Breast epithelium (tissue), 4 donors: ENCODE data around the gene TPST2. TPM values are rescaled to one million over a fixed set of nuclear protein-coding genes. Genes with fewer than 3 reads are reported as not detected.

ENCODE experiments used
- DNase-seq, 2 donors: peaks; one replicate each; pipeline ENCODE4 v3.0.0-alpha.2; 2019; ENCODE audit warnings: low spot score in 2 of 2
- H3K27ac ChIP-seq, 2 donors: fragments of 200-600 bp; sonication (generic) in 1 of 2; one replicate each; pipeline ENCODE4 v1.5.1; 2016 to 2019; ENCODE audit warnings: mild to moderate bottlenecking in 1 of 2
- H3K27me3 ChIP-seq, 2 donors: fragments of 200-600 bp; sonication (generic) in 1 of 2; one replicate each; pipeline versions ENCODE4 v1.5.1 to v1.6.0; 2017 to 2019; ENCODE audit warnings: control low read depth in 1 of 2, mild to moderate bottlenecking in 1 of 2
- H3K36me3 ChIP-seq: fragments of 200-600 bp; one replicate; pipeline ENCODE4 v1.5.1; 2019
- H3K4me1 ChIP-seq, 2 donors: fragments of 200-600 bp; sonication (generic); one replicate each; pipeline ENCODE4 v1.5.1; 2016 to 2019; ENCODE audit warnings: control low read depth in 1 of 2
- H3K4me3 ChIP-seq, 3 donors: fragments of 200-600 bp; sonication (generic); 1 replicate in 2 of 3; 2 replicates in 1 of 3; pipeline ENCODE4 v1.5.1; 2016 to 2019; ENCODE audit warnings: mild to moderate bottlenecking in 3 of 3, moderate library complexity in 2 of 3
- H3K9me3 ChIP-seq, 2 donors: fragments of 200-600 bp; sonication (generic) in 1 of 2; one replicate each; pipeline ENCODE4 v1.5.1; 2016 to 2019; ENCODE audit warnings: control low read depth in 1 of 2
- POLR2A ChIP-seq: fragments of 450-650 bp; IDR thresholded peaks from one replicate; pipeline ENCODE4 v1.6.1; 2016; ENCODE audit warnings: antibody characterized with exemption, mild to moderate bottlenecking, moderate library complexity
- POLR2AphosphoS5 ChIP-seq, 3 donors: sonication (generic); formaldehyde crosslinking; IDR thresholded peaks; one replicate each; pipeline ENCODE4 v1.6.1; 2017; ENCODE audit warnings: antibody characterized with exemption in 3 of 3
- intact Hi-C: fragments of 100-400 bp; cut with DNase I; formaldehyde crosslinking; loops from one replicate; pipeline ENCODE4 v1.15.1; 2023; ENCODE audit warnings: low total_unique reads
- total RNA-seq, 3 donors: library from RNA; depleted of rRNA; stranded (reverse); fragments of >200 nt; gene quantifications; one replicate each; pipeline ENCODE4 v1.1.0, GENCODE V29; 2016
- TF ChIP-seq, protein P1 (sequence below), 3 donors: fragments of 450-650 bp; IDR thresholded peaks; one replicate each; pipeline ENCODE4 v1.5.1; 2016 to 2017; ENCODE audit warnings: antibody characterized with exemption in 3 of 3, mild to moderate bottlenecking in 3 of 3, moderate library complexity in 3 of 3

TPST2 gene
- total RNA-seq, 3 donors from 2014 or later = 36.6 to 81.9 (median 59.8) TPM

GRCh38 chr22:26567610-26568009 is 22.3 kb downstream of the TPST2 start:
- H3K27me3 ChIP-seq = no peaks in the 10 kb centered on the region
- no peak for DNase-seq
- no peaks in the 10 kb centered on the region for H3K4me1 ChIP-seq
- TF ChIP-seq POLR2AphosphoS5 (IDR thresholded peaks at IDR 0.05) (no peak), POLR2A (no peak)
- TF ChIP-seq, protein P1, sequence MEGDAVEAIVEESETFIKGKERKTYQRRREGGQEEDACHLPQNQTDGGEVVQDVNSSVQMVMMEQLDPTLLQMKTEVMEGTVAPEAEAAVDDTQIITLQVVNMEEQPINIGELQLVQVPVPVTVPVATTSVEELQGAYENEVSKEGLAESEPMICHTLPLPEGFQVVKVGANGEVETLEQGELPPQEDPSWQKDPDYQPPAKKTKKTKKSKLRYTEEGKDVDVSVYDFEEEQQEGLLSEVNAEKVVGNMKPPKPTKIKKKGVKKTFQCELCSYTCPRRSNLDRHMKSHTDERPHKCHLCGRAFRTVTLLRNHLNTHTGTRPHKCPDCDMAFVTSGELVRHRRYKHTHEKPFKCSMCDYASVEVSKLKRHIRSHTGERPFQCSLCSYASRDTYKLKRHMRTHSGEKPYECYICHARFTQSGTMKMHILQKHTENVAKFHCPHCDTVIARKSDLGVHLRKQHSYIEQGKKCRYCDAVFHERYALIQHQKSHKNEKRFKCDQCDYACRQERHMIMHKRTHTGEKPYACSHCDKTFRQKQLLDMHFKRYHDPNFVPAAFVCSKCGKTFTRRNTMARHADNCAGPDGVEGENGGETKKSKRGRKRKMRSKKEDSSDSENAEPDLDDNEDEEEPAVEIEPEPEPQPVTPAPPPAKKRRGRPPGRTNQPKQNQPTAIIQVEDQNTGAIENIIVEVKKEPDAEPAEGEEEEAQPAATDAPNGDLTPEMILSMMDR (IDR thresholded peaks at IDR 0.05) = no peak
- intact Hi-C loops = no loop called here
- no peaks in the 10 kb centered on the region for H3K36me3 ChIP-seq
- no peaks in the 10 kb centered on the region for H3K9me3 ChIP-seq
- H3K4me3 ChIP-seq = no peak overlapping the region
- peak overlapping the region; percentile 14 to 37 for H3K27ac ChIP-seq

- no peak overlapping the region for H3K4me3 ChIP-seq
- no peaks in the 10 kb centered on the region for H3K36me3 ChIP-seq
- H3K4me1 ChIP-seq = no peaks in the 10 kb centered on the region
- no peak for TF ChIP-seq POLR2A
- TF ChIP-seq, protein P1 (IDR thresholded peaks at IDR 0.05) = no peak
- intact Hi-C loops = no loop called here
- DNase-seq = no peak
- no peaks in the 10 kb centered on the region for H3K27me3 ChIP-seq
- no peaks in the 10 kb centered on the region for H3K9me3 ChIP-seq
- H3K27ac ChIP-seq = peak overlapping the region; percentile 14 to 37
Measured at GRCh38 chr22:26566994-26567393, 22.9 kb downstream of the TPST2 start.

- intact Hi-C loops = no loop called here
- no peaks in the 10 kb centered on the region for H3K9me3 ChIP-seq
- no peak overlapping the region for H3K27ac ChIP-seq
Measured at GRCh38 chr22:26565889-26566288, 24.0 kb downstream of the TPST2 start.

GRCh38 chr22:26565181-26565580 is 24.8 kb downstream of the TPST2 start:
- Histone ChIP-seq H3K27ac (peak overlapping the region; percentile 13 to 41), H3K27me3 (no peaks in the 10 kb centered on the region), H3K4me1 (no peaks in the 10 kb centered on the region), H3K4me3 (no peak overlapping the region), H3K36me3 (no peaks in the 10 kb centered on the region), H3K9me3 (no peaks in the 10 kb centered on the region)
- intact Hi-C loops = no loop called here
- TF ChIP-seq POLR2AphosphoS5 (IDR thresholded peaks at IDR 0.05) (no peak), POLR2A (no peak)
- TF ChIP-seq, protein P1 (IDR thresholded peaks at IDR 0.05) = no peak
- no peak for DNase-seq

More at GRCh38 chr22:26565889-26566288, 24.0 kb downstream of the TPST2 start:
- H3K27me3 ChIP-seq = no peaks in the 10 kb centered on the region
- no peaks in the 10 kb centered on the region for H3K36me3 ChIP-seq
- TF ChIP-seq POLR2A (no peak), POLR2AphosphoS5 (IDR thresholded peaks at IDR 0.05) (no peak)
- TF ChIP-seq, protein P1 (IDR thresholded peaks at IDR 0.05) = no peak
- H3K4me1 ChIP-seq = no peaks in the 10 kb centered on the region
- no peak for DNase-seq
- no peak overlapping the region for H3K4me3 ChIP-seq

DNA sequence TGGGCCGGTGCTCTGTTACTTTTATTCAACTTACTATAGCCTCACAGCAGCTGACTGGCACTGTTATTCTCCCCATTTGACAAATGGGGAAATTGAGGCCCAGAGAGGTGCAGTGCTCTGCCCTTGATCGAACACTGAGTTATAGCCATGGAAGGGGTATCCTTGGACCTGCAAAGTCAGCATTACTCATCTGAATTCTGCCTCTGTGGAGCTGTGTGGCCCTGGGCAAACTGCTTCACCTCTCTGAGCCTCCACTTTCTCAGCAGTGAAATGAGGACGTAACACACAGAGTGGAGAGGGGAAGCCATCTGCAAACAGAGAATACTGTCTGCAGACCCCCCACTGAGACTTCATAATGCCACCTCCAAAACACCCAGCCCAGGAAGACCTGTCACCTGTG is 25.3 kb downstream of the TPST2 start:
- intact Hi-C loops = no loop called here
- no peaks in the 10 kb centered on the region for H3K9me3 ChIP-seq
- H3K36me3 ChIP-seq = no peaks in the 10 kb centered on the region
- H3K4me1 ChIP-seq = no peaks in the 10 kb centered on the region
- H3K27ac ChIP-seq = peak overlapping the region; percentile 31 to 41
- TF ChIP-seq POLR2AphosphoS5 (IDR thresholded peaks at IDR 0.05) (no peak), POLR2A (no peak)
- TF ChIP-seq, protein P1 (IDR thresholded peaks at IDR 0.05) = no peak
- H3K4me3 ChIP-seq = no peak overlapping the region
- DNase-seq = no peak
- no peaks in the 10 kb centered on the region for H3K27me3 ChIP-seq
